GM12891 (cell line): ENCODE measurements around the gene SPATA4.
"Not testable (repeated sequence)": the region's sequence is repeated elsewhere in the genome, so short reads cannot be mapped to it uniquely, and the experiment has no call there.

Source experiments
- DNase-seq: peaks from one replicate; pipeline ENCODE4 v3.0.0; 2011; ENCODE audit warnings: low spot score; ENCODE audit not compliant: insufficient read length
- FAIRE-seq: peaks from 2 replicates; lab custom pipeline; 2011; peaks lifted over from hg19 to GRCh38; lab: Jason Lieb, UNC
- PAX5 ChIP-seq: IDR thresholded peaks from 2 replicates; pipeline ENCODE4 v1.6.1; 2011; ENCODE audit warnings: low read length, moderate library complexity, mild to moderate bottlenecking; ENCODE audit not compliant: insufficient read depth, severe bottlenecking
- POLR2A ChIP-seq: IDR thresholded peaks from 2 replicates; pipeline ENCODE4 v1.6.1; 2011; ENCODE audit warnings: low read depth, low read length, control low read depth
- POLR2AphosphoS5 ChIP-seq: IDR thresholded peaks from 2 replicates; pipeline ENCODE4 v1.6.1; 2011; ENCODE audit warnings: low read depth, low read length, control low read depth
- POU2F2 ChIP-seq: IDR thresholded peaks from 2 replicates; pipeline ENCODE4 v1.6.1; 2011; ENCODE audit warnings: low read depth, mild to moderate bottlenecking, control low read depth, low read length, moderate library complexity
- SPI1 ChIP-seq: IDR thresholded peaks from 2 replicates; pipeline ENCODE4 v1.6.1; 2011; ENCODE audit warnings: low read depth, low read length, control low read depth
- TAF1 ChIP-seq: IDR thresholded peaks from 2 replicates; pipeline ENCODE4 v1.6.1; 2011; ENCODE audit warnings: low read depth, low read length, control low read depth

The SPATA4 gene

GRCh38 chr4:176222149-176222548, 26.8 kb upstream of the SPATA4 start:
- TF ChIP-seq POU2F2, result no peak
- no peak for TF ChIP-seq POLR2AphosphoS5
- TF ChIP-seq POLR2A, result no peak
- TF ChIP-seq PAX5, result no peak
- no peak for TF ChIP-seq TAF1
- no peak for TF ChIP-seq SPI1
- DNase-seq (no peak), FAIRE-seq (no peak)

GRCh38 chr4:176217510-176217909, 22.1 kb upstream of the SPATA4 start:
- DNase-seq (no peak), FAIRE-seq (no peak)
- TF ChIP-seq POU2F2 (no peak), POLR2A (no peak), SPI1 (no peak), PAX5 (no peak)

GRCh38 chr4:176212351-176212750, 17.0 kb upstream of the SPATA4 start:
- not testable (repeated sequence) for FAIRE-seq

GRCh38 chr4:176210579-176211296, 15.4 kb upstream of the SPATA4 start:
- FAIRE-seq (no peak), DNase-seq (no peak)
- TF ChIP-seq POU2F2 (no peak), TAF1 (no peak), SPI1 (no peak), PAX5 (no peak), POLR2AphosphoS5 (no peak), POLR2A (no peak)

More at GRCh38 chr4:176212351-176212750, 17.0 kb upstream of the SPATA4 start:
- DNase-seq, result not testable (repeated sequence)

GRCh38 chr4:176210101-176210500, 14.7 kb upstream of the SPATA4 start:
- no peak for TF ChIP-seq TAF1
- no peak for TF ChIP-seq SPI1
- TF ChIP-seq POLR2A, result no peak
- FAIRE-seq, result no peak
- no peak for DNase-seq

GRCh38 chr4:176209535-176209934, 14.2 kb upstream of the SPATA4 start:
- TF ChIP-seq POU2F2, result no peak
- TF ChIP-seq SPI1, result no peak
- no peak for TF ChIP-seq TAF1
- no peak for TF ChIP-seq POLR2AphosphoS5
- no peak for TF ChIP-seq PAX5
- no peak for TF ChIP-seq POLR2A
- no peak for FAIRE-seq
- no peak for DNase-seq

- FAIRE-seq (no peak), DNase-seq (no peak)
- TF ChIP-seq TAF1, result no peak
- no peak for TF ChIP-seq POLR2AphosphoS5
- no peak for TF ChIP-seq SPI1
- no peak for TF ChIP-seq POU2F2
- no peak for TF ChIP-seq PAX5
- no peak for TF ChIP-seq POLR2A
Measured at GRCh38 chr4:176207839-176208238, 12.5 kb upstream of the SPATA4 start.

GRCh38 chr4:176205299-176205698, 9.9 kb upstream of the SPATA4 start:
- DNase-seq (no peak), FAIRE-seq (no peak)
- TF ChIP-seq POU2F2 (no peak), SPI1 (no peak), PAX5 (no peak), POLR2AphosphoS5 (no peak), TAF1 (no peak), POLR2A (no peak)

- FAIRE-seq (no peak), DNase-seq (no peak)
- no peak for TF ChIP-seq SPI1
- TF ChIP-seq PAX5, result no peak
- TF ChIP-seq POU2F2, result no peak
- TF ChIP-seq POLR2A, result no peak
- TF ChIP-seq TAF1, result no peak
Measured at GRCh38 chr4:176198316-176198903, 3.0 kb upstream of the SPATA4 start.

- DNase-seq (no peak), FAIRE-seq (no peak)
- TF ChIP-seq TAF1, result no peak
- TF ChIP-seq POLR2A, result no peak
- no peak for TF ChIP-seq POU2F2
- TF ChIP-seq POLR2AphosphoS5, result no peak
- no peak for TF ChIP-seq SPI1
- TF ChIP-seq PAX5, result no peak
Measured at GRCh38 chr4:176193938-176194337, 1.4 kb downstream of the SPATA4 start.
